K562 (cell line): ENCODE data around the gene MC5R. TPM values are rescaled to one million over a fixed set of nuclear protein-coding genes. Genes with fewer than 3 reads are reported as not detected.

Experiments
- ATAC-seq: fragments of 200-7000 bp; cut with Tn5 transposase; 3 replicates; pipeline ENCODE4 v1.9.1; 2020; ENCODE audit warnings: moderate library complexity
- BruUV-seq: library from RNA; stranded (reverse); fragments of 400-500 nt; replicated peaks from 2 replicates; lab custom pipeline; 2021; lab: Mats Ljungman, UMichigan
- CTCF ChIA-PET: fragments of 300-600 bp; formaldehyde crosslinking; extraction: SDS; loops from one replicate; lab custom pipeline; 2021; ENCODE audit warnings: low intra/inter-chr PET ratio; lab: Yijun Ruan, JAX
- POLR2A ChIA-PET: fragments of 300-600, 350-650 bp; sonication (Branson Sonifier 250); formaldehyde crosslinking; extraction: SDS; loops from one replicate; lab custom pipeline; 2021; ENCODE audit warnings: antibody characterized with exemption, inconsistent platforms; lab: Yijun Ruan, JAX
- DNase-seq, 4 experiments: peaks; one replicate each; pipeline versions ENCODE4 v3.0.0 to v3.0.0-alpha.2; 2011 to 2018; ENCODE audit warnings: low spot score in 3 of 4, mixed read lengths in 3 of 4; ENCODE audit errors: extremely low read depth in 1 of 4
- FAIRE-seq: peaks from 2 replicates; lab custom pipeline; 2011; peaks lifted over from hg19 to GRCh38; lab: Jason Lieb, UNC
- H2AFZ ChIP-seq: 2 replicates; pipeline ENCODE4 v1.6.0; 2011; ENCODE audit warnings: low read depth, low read length, control low read depth, inconsistent platforms
- H3K27ac ChIP-seq: fragments of 200-600 bp; 3 replicates; pipeline ENCODE4 v1.8.0; 2011; ENCODE audit warnings: low read depth, mild to moderate bottlenecking, control low read depth, inconsistent platforms, low read length, moderate library complexity, mixed read lengths; ENCODE audit errors: extremely low read depth
- H3K27me3 ChIP-seq, 2 experiments: fragments of 300-600 bp in 1 of 2; 2 replicates in 1 of 2; 3 replicates in 1 of 2; pipeline versions ENCODE4 v1.6.0 to v1.8.0; 2011; ENCODE audit warnings: inconsistent platforms in 2 of 2, low read length in 2 of 2, mild to moderate bottlenecking in 1 of 2, mixed read lengths in 1 of 2, moderate library complexity in 1 of 2; ENCODE audit not compliant: control insufficient read depth in 2 of 2, insufficient read depth in 2 of 2
- H3K36me3 ChIP-seq: fragments of 300-600 bp; 3 replicates; pipeline ENCODE4 v1.8.0; 2011; ENCODE audit warnings: mild to moderate bottlenecking, low read length, inconsistent platforms; ENCODE audit not compliant: control insufficient read depth, insufficient read depth
- H3K4me1 ChIP-seq, 2 experiments: fragments of 200-600 bp in 1 of 2; replicated peaks in 1 of 2; 2 replicates in 1 of 2; 3 replicates in 1 of 2; pipeline versions ENCODE4 v1.5.1 to v1.8.0; 2011; ENCODE audit warnings: inconsistent platforms in 2 of 2, low read length in 2 of 2, mild to moderate bottlenecking in 1 of 2, mixed read lengths in 1 of 2, moderate library complexity in 1 of 2; ENCODE audit not compliant: control insufficient read depth in 2 of 2, insufficient read depth in 2 of 2
- H3K4me2 ChIP-seq: 2 replicates; pipeline ENCODE4 v1.6.1; 2011; ENCODE audit warnings: low read length, control low read depth, inconsistent platforms, mixed read lengths; ENCODE audit not compliant: insufficient read depth
- H3K4me3 ChIP-seq: fragments of 200-600 bp; sonication (generic), shearing (Covaris generic); 2 replicates; pipeline ENCODE4 v1.5.1; 2016; ENCODE audit warnings: control low read depth, inconsistent platforms
- H3K79me2 ChIP-seq: fragments of 200-600 bp; 3 replicates; pipeline ENCODE4 v1.8.0; 2011; ENCODE audit warnings: low read length, inconsistent platforms; ENCODE audit not compliant: control insufficient read depth, insufficient read depth
- H3K9ac ChIP-seq, 2 experiments: 2 replicates each; pipeline versions ENCODE4 v1.6.0 to v1.6.1; 2011; ENCODE audit warnings: low read depth in 2 of 2, low read length in 2 of 2, control low read depth in 1 of 2, inconsistent platforms in 1 of 2, mild to moderate bottlenecking in 1 of 2, mixed read lengths in 1 of 2; ENCODE audit not compliant: insufficient read depth in 1 of 2
- H3K9me1 ChIP-seq: one replicate; pipeline ENCODE4 v1.6.0; 2011; ENCODE audit warnings: inconsistent platforms, mild to moderate bottlenecking, low read length, moderate library complexity; ENCODE audit not compliant: control insufficient read depth, insufficient read depth
- H3K9me3 ChIP-seq: replicated peaks from 2 replicates; pipeline ENCODE4 v1.5.1; 2011; ENCODE audit warnings: low read depth, low read length, inconsistent platforms; ENCODE audit not compliant: control insufficient read depth, insufficient read depth
- H4K20me1 ChIP-seq: replicated peaks from 2 replicates; pipeline ENCODE4 v1.6.1; 2011; ENCODE audit warnings: low read length, inconsistent platforms, mixed read lengths; ENCODE audit not compliant: control insufficient read depth, insufficient read depth
- BCOR ChIP-seq: fragments of 450-650 bp; IDR thresholded peaks from 2 replicates; pipeline ENCODE4 v1.6.1; 2016
- CREB3L1 ChIP-seq: fragments of 450-650 bp; IDR thresholded peaks from 2 replicates; pipeline ENCODE4 v1.6.1; 2014; ENCODE audit warnings: low read depth, mild to moderate bottlenecking, moderate library complexity, borderline replicate concordance
- GMEB1 ChIP-seq: fragments of 250-450 bp; sonication (Bioruptor Pico); IDR thresholded peaks from 2 replicates; pipeline ENCODE4 v1.4.0; 2020; ENCODE audit warnings: mild to moderate bottlenecking
- KAT2B ChIP-seq: IDR thresholded peaks from one replicate; pipeline ENCODE4 v1.6.1; 2012; ENCODE audit warnings: low read depth, mild to moderate bottlenecking, control low read depth, inconsistent platforms, low read length, moderate library complexity
- KDM1A ChIP-seq, 2 experiments: fragments of 450-650 bp; IDR thresholded peaks; 2 replicates each; pipeline ENCODE4 v1.6.1; 2016; ENCODE audit warnings: mild to moderate bottlenecking in 2 of 2
- MITF ChIP-seq: IDR thresholded peaks from 2 replicates; pipeline ENCODE4 v1.6.1; 2014; ENCODE audit warnings: antibody characterized with exemption
- PHB ChIP-seq: fragments of 250-450 bp; sonication (Bioruptor Pico); IDR thresholded peaks from 2 replicates; pipeline ENCODE4 v1.5.0; 2021
- TRIM28 ChIP-seq: fragments of 450-650 bp; IDR thresholded peaks from 2 replicates; pipeline ENCODE4 v1.6.1; 2017
- XRCC3 ChIP-seq: fragments of 450-650 bp; IDR thresholded peaks from 2 replicates; pipeline ENCODE4 v1.6.1; 2017; ENCODE audit warnings: mild to moderate bottlenecking, moderate library complexity
- ZFP1 ChIP-seq: fragments of 450-650 bp; formaldehyde crosslinking; IDR thresholded peaks from 2 replicates; pipeline ENCODE4 v1.4.0; 2020; ENCODE audit warnings: mild to moderate bottlenecking, mixed read lengths
- ZNF583 ChIP-seq: fragments of 250-450 bp; sonication (Bioruptor Pico); IDR thresholded peaks from 2 replicates; pipeline ENCODE4 v1.4.0; 2020
- ZNF589 ChIP-seq: fragments of 200-800 bp; sonication (Bioruptor generic); IDR thresholded peaks from 2 replicates; pipeline ENCODE4 v1.6.1; 2016; ENCODE audit warnings: low read depth, missing genetic modification characterization, missing compliant biosample characterization
- ZNF785 ChIP-seq: fragments of 250-450 bp; sonication (Bioruptor Pico); IDR thresholded peaks from 2 replicates; pipeline ENCODE4 v1.4.0; 2020; ENCODE audit warnings: mild to moderate bottlenecking
- WGBS: fragments of 100-300 bp; shearing (Covaris generic); methylation state at CpG from one replicate; pipeline ENCODE4 v1.1.6; 2016; ENCODE audit warnings: low coverage, mixed read lengths; ENCODE audit not compliant: insufficient coverage; ENCODE audit errors: missing lambda C conversion rate; 5-methylcytosine and 5-hydroxymethylcytosine counted together
- in situ Hi-C: fragments of 300-500 bp; cut with MboI; formaldehyde crosslinking; loops from 4 replicates; pipeline ENCODE4 v1.15.0; 2018; ENCODE audit warnings: inconsistent platforms, mixed read lengths
- intact Hi-C: fragments of 100-400 bp; cut with micrococcal nuclease; formaldehyde crosslinking; loops from 2 replicates; pipeline ENCODE4 v1.14.2; 2022
- polyA plus RNA-seq, 8 experiments: library from polyadenylated mRNA; depleted of rRNA in 4 of 8; stranded (reverse) in 5 of 8; unstranded in 3 of 8; fragments of >200 nt; fragmentation: Nextera tagmentation in 2 of 8; fragmentation: Illumina TruSeq in 1 of 8; extraction: Ambion mirVana in 2 of 8; extraction: Trizol in 1 of 8; gene quantifications; 2 replicates each; pipeline versions ENCODE4 v1.2.1 to v1.2.3, GENCODE V29; 2011 to 2014; ENCODE audit warnings: inconsistent platforms in 1 of 8, missing spikeins in 1 of 8
- total RNA-seq, 7 experiments: library from RNA; depleted of rRNA in 6 of 7; stranded (reverse); fragments of >200 nt in 6 of 7; fragmentation: Illumina TruSeq in 2 of 7; extraction: Trizol in 2 of 7; gene quantifications; 2 replicates each; pipeline versions ENCODE4 v1.2.1 to v1.2.3, GENCODE V29; 2011 to 2021; ENCODE audit warnings: low replicate concordance in 1 of 7

Gene MC5R
- total and polyA plus RNA-seq, 9 of the 15 experiments (the other 6 are each of a cell fraction or from before 2014, with no cell fraction given): not detected

- in situ Hi-C loops: no loop called here
- H3K36me3 ChIP-seq: no peaks in the 10 kb centered on the region
- FAIRE-seq: no peak
- TF ChIP-seq BCOR: no peak
- no peak for TF ChIP-seq GMEB1 (CRISPR knock-in tag)
- TF ChIP-seq KAT2B: no peak
- no peak for TF ChIP-seq XRCC3
- no peak for TF ChIP-seq CREB3L1
- no peak for TF ChIP-seq ZNF589 (CRISPR knock-in tag)
- TF ChIP-seq ZNF583 (CRISPR knock-in tag): no peak
- TF ChIP-seq MITF: no peak
- TF ChIP-seq ZNF785: no peak
- no peak for TF ChIP-seq KDM1A (IDR thresholded peaks at IDR 0.05)
- TF ChIP-seq TRIM28: no peak
- TF ChIP-seq ZFP1 (CRISPR knock-in tag): no peak
- no peak for TF ChIP-seq PHB (CRISPR knock-in tag)
- TF ChIP-seq, all 486 proteins: peak for 0
- intact Hi-C loops: no loop called here
- CTCF ChIA-PET: no interaction called here
- Histone ChIP-seq H3K79me2 (no peaks in the 10 kb centered on the region), H3K4me1 (no peaks in the 10 kb centered on the region), H3K27ac (no peak overlapping the region), H3K4me2 (no peak overlapping the region), H2AFZ (no peak overlapping the region), H3K4me3 (no peak overlapping the region), H3K9ac (no peak overlapping the region), H3K9me1 (no peaks in the 10 kb centered on the region), H4K20me1 (no peaks in the 10 kb centered on the region), H3K9me3 (no peaks in the 10 kb centered on the region), H3K27me3 (peaks cover 2 to 23% of the 10 kb centered on the region in 2 experiments; a peak in 2 of 5 replicates)
- WGBS: 2% methylated on average over 13 of the region's 13 CpGs
- DNase-seq (no peak), ATAC-seq (no peak)
- POLR2A ChIA-PET: no interaction called here
- no TSS peak for BruUV-seq
These were observed 47.8 kb downstream of the MC5R start for GRCh38 chr18:13871701-13872100.
